ENCODE measurements around the gene DIO3.

Gene DIO3

DNA sequence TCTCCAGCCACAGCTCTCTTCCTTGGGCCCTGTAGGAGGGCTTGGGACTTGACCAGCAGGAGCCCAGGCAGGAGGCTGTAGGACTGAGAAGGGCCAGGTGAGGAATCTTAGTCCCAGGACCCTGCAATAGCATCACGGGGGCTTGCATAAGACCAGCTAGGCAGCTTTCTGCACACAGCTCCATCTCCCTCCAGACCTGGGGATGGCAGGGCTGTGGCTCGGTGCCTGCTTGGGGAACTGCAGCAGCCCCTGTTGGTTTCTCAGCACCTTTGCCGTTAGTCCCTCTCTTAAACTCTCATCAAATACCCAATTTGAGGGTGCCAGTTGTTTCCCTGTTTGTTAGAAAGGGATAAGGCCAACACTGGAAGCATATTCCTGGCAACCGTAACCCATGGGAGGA is 14.3 kb downstream of the DIO3 start:
- in situ Hi-C loops (cut with MboI; ENCODE audit: low pct_unique_long_range_greater_than_20kb, low sequenced_read_pairs), result no loop called here
- DNase-seq, result no peak

GRCh38 chr14:101577221-101577909 is 16.1 kb downstream of the DIO3 start:
- in situ Hi-C loops (cut with MboI; ENCODE audit: low pct_unique_long_range_greater_than_20kb, low sequenced_read_pairs), result no loop called here
- no peak for DNase-seq

- no peak for DNase-seq
- in situ Hi-C loops (cut with MboI; ENCODE audit: low pct_unique_long_range_greater_than_20kb, low sequenced_read_pairs), result no loop called here
These were observed 17.2 kb downstream of the DIO3 start for GRCh38 chr14:101578489-101578888.

- no peak for DNase-seq
- in situ Hi-C loops (cut with MboI; ENCODE audit: low pct_unique_long_range_greater_than_20kb, low sequenced_read_pairs), result no loop called here
These were observed 18.2 kb downstream of the DIO3 start for GRCh38 chr14:101579372-101580080.

- DNase-seq, result no peak
- in situ Hi-C loops (cut with MboI; ENCODE audit: low pct_unique_long_range_greater_than_20kb, low sequenced_read_pairs), result no loop called here
These were observed 20.5 kb downstream of the DIO3 start for GRCh38 chr14:101581806-101582205.

DNA sequence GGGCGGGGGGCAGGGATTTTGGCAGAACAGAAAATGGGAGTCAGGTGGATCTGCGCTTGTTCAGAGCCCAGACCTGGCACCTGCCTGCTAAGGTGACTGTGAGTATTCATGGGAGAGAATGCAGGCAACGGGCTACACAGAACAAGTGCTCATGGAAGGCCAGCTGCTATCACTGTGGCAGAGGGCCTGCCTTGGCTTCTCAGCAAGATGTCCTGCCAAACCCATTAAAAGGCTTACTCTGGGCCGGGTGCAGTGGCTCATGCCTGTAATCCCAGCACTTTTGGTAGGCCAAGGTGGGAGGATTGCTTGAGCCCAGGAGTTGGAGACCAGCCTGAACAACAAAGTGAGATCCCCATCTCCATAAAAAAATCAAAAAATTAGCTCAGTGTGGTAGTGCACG is 21.0 kb downstream of the DIO3 start:
- DNase-seq, result no peak
- in situ Hi-C loops (cut with MboI; ENCODE audit: low pct_unique_long_range_greater_than_20kb, low sequenced_read_pairs), result no loop called here

- DNase-seq, result no peak
- in situ Hi-C loops (cut with MboI; ENCODE audit: low pct_unique_long_range_greater_than_20kb, low sequenced_read_pairs), result no loop called here
These were observed 21.9 kb downstream of the DIO3 start for GRCh38 chr14:101583006-101583714.

DNA sequence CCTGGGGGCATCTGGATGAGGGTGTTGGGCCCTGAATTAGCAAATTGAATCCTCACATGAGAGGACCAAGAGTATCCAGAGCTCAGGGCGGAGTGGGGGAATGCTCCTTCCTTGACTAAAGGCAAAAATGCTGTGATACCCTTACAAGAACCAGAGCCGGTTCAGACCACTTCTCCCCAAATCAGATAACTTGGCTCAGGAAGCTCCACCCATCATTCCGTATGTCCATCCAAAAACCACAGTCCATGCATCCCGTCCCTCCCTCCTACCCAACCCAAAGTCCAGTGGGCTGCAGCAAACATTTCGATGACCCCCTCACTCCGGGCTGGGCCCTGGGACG is 22.4 kb downstream of the DIO3 start:
- no peak for DNase-seq
- in situ Hi-C loops (cut with MboI; ENCODE audit: low pct_unique_long_range_greater_than_20kb, low sequenced_read_pairs), result no loop called here

GRCh38 chr14:101584055-101584859 is 23.0 kb downstream of the DIO3 start:
- in situ Hi-C loops (cut with MboI; ENCODE audit: low pct_unique_long_range_greater_than_20kb, low sequenced_read_pairs), result no loop called here
- no peak for DNase-seq

DNA sequence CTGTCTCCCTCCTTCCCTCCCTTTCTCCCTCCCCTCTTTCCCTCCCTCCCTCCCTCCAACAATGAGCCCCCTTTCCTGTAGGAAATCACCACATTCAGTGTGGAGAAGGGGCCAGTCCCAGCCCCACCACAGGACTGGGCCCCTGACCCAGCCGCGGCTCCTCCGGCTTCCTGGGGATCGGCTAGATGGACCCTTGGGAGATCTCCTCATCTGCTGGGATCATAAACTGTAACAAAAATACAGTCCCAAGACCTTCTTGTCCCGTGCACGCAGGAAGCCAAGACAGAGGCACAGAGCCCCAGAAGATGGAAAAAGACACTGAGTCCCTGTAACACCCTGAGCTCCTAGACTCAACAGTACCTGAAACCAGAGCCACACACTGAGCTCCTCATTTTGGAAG is 23.9 kb downstream of the DIO3 start:
- no peak for DNase-seq
- in situ Hi-C loops (cut with MboI; ENCODE audit: low pct_unique_long_range_greater_than_20kb, low sequenced_read_pairs), result no loop called here

DNA sequence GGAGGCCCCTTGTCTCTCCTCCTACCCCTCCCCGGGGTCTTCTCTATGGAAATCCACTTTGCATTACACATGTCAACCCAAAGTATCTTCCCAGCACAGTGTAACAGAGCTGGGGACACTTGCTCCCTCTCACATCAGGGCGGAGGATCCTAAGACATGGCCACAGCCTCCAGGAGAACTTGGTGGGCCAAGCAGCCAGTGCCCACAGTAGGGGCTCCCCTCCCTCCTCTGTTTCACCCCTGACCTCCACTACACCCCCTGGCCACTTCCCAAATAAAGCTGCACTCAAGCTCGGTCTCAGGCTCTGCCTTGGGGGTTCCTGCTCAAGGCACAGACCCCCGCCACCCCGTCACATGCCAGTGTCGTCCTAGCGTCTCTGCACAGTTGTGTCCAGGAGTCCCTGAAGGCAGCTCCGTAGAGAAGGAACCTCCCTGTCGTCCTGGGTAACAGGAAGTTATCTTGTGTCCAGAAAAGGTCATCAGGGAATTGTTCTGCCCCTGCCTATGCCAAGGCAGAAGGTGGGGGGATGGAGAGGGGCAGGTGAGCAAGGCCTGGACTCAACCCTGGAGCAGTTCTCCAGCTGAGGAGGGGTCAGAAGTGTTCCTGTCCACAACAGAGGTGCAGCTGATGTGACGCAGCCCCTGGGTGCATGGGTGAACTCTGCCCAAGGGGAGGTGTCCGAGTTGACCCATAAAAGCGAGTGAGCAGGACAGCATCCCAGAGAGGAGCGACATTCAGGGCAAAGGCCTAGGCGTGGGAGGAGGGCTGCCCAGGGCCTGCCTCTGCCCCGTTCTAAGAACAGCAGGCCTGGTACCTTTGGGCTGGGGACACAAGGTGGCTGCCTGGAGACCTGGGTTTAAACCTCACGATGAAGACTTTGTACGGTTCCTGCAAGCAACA is 25.5 kb downstream of the DIO3 start:
- in situ Hi-C loops (cut with MboI; ENCODE audit: low pct_unique_long_range_greater_than_20kb, low sequenced_read_pairs), result no loop called here
- no peak for DNase-seq

- no peak for DNase-seq
- in situ Hi-C loops (cut with MboI; ENCODE audit: low pct_unique_long_range_greater_than_20kb, low sequenced_read_pairs), result no loop called here
These were observed 26.2 kb downstream of the DIO3 start for GRCh38 chr14:101587441-101587911.

DNA sequence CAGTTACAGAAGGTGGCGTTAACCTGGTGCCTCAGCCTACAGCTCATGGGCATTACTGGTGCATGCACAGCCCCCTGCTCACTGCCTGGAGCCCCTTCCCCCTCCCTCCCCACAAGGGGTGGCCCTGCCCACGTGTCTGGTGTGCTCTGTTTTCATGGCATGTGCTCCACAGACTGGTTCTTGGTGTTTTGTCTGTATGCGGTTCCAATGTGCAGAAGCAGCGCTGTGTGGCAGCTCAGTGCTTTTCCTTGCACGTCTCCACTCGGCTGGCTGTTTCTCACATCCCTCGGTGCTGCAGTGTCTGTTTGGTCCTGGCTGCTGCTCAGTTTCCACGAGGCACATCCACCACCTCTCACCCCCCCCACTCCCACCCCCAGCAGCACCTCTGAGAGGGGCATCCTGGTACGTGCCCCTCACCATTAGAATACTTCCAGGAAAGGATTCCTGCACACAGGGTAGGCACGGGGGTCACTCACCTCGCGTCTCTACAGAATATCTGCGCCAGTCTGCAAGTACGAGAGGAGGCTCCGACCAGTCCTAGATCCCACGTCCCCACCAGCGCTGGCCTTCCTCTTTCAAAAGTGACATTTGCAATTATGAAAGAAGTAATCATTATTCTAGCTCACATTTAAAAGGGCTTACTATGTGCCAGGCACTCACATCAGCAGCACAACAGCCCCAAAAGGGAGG is 27.1 kb downstream of the DIO3 start:
- in situ Hi-C loops (cut with MboI; ENCODE audit: low pct_unique_long_range_greater_than_20kb, low sequenced_read_pairs), result no loop called here
- no peak for DNase-seq

GRCh38 chr14:101588990-101589389 is 27.7 kb downstream of the DIO3 start:
- in situ Hi-C loops (cut with MboI; ENCODE audit: low pct_unique_long_range_greater_than_20kb, low sequenced_read_pairs), result no loop called here
- no peak for DNase-seq

- DNase-seq, result no peak
- in situ Hi-C loops (cut with MboI; ENCODE audit: low pct_unique_long_range_greater_than_20kb, low sequenced_read_pairs), result no loop called here
These were observed 28.3 kb downstream of the DIO3 start for GRCh38 chr14:101589486-101590015.

DNA sequence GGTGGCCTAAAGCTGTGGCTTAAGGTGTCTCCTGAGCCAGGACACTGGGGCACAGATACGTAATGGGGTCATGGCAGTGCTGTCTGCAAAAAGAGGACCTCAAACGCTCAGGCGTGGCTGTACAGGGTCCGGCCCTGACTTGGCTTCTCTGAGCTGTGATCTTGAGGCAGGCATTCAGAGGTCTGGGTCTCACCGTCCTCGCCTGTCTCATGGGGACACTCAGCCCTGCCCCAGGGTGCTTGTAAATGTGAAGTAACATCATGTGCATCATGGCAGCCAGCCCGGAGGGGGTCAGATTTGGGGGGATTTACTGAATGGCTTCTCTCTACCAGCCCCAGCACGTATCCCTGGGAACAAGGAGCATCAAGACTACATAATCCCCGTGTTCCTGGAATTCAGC is 28.8 kb downstream of the DIO3 start:
- no peak for DNase-seq
- in situ Hi-C loops (cut with MboI; ENCODE audit: low pct_unique_long_range_greater_than_20kb, low sequenced_read_pairs), result no loop called here

GRCh38 chr14:101590616-101591015 is 29.3 kb downstream of the DIO3 start:
- no peak for DNase-seq
- in situ Hi-C loops (cut with MboI; ENCODE audit: low pct_unique_long_range_greater_than_20kb, low sequenced_read_pairs), result no loop called here

GRCh38 chr14:101591121-101591520 is 29.8 kb downstream of the DIO3 start:
- DNase-seq, result no peak
- in situ Hi-C loops (cut with MboI; ENCODE audit: low pct_unique_long_range_greater_than_20kb, low sequenced_read_pairs), result no loop called here

Data from KBM-7 (cell line).